GM18868 (cell line): ENCODE results near the gene SPATS2.

Experiments
- ATAC-seq: cut with Tn5 transposase; IDR thresholded peaks from one replicate; pipeline ENCODE4 v1.9.1; 2021; ENCODE audit warnings: mild to moderate bottlenecking, moderate library complexity; ENCODE audit not compliant: unreplicated experiment

The SPATS2 gene

GRCh38 chr12:49461221-49461620 lies 94.0 kb downstream of the SPATS2 start:
- no peak for ATAC-seq

DNA sequence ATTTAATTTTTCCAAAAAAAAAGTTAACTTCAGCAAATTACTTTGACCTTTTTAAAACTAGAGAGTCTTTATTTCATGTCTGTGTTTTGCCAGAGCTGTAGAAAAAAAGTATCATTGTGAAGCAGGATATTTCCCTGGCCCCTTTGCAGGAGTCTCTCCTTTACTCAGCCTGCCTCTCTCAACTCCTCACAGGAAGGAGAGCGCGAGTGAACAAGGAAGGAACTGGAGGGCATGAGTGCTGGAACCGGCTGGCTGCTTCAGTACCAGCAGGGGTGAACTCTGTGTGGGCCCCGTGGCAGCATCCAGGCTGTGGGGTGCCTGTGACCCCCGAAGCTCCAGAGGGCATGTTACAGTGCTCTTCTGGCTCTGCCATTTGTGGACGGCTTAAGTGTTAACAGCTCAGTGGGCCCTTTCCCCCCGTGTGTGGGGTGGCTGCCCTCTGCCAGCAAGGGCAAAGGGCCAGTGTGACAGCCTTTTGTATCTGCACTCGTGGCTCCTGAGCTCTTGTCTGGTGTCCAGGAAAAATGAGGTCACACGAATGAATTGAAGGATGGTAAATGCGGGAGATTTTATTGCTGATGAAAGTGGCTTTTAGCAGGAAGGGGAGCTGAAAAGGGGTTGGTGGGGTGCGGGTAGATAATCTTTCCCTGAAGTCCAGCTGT lies 95.0 kb downstream of the SPATS2 start:
- ATAC-seq = no peak

- ATAC-seq = no peak
These were observed 97.9 kb downstream of the SPATS2 start for GRCh38 chr12:49465132-49465531.

DNA sequence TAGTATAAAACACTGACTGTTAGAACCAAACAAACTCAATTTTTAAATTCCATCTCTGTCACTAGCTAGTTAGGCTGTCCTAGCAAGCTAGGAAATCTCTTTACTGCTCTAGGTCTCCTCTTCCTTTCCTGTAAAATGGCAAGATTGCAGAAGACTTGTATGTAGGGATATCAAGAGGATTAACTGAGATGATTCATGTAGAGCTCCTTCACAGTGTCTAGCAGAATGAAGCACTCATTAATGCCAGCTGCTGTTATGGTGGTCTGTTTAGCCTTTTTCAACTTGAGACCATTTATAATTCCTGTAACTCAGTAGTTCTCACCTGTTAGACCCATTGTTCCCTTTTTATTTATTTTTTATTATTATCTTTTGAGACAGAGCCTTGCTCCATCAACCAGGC lies 103.7 kb downstream of the SPATS2 start:
- no peak for ATAC-seq

GRCh38 chr12:49471557-49471956 lies 104.3 kb downstream of the SPATS2 start:
- no peak for ATAC-seq

DNA sequence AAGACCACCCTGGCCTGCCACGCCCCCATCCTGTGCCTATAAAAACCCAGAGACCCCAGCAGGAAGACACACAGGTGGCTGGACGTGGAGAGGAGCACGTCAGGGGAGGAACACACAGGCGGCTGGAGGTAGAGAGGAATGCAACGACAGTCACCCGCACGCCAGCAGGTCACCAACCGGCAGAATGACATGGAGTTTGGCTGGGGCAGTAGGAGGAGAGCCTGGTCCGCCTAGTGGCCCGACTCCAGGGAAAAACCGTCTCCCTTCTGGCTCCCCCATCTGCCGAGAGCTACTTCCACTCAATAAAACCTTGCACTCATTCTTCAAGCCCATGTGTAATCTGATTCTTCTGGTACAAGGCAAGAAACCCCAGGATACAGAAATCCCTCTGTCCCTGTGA lies 108.8 kb downstream of the SPATS2 start:
- no peak for ATAC-seq

DNA sequence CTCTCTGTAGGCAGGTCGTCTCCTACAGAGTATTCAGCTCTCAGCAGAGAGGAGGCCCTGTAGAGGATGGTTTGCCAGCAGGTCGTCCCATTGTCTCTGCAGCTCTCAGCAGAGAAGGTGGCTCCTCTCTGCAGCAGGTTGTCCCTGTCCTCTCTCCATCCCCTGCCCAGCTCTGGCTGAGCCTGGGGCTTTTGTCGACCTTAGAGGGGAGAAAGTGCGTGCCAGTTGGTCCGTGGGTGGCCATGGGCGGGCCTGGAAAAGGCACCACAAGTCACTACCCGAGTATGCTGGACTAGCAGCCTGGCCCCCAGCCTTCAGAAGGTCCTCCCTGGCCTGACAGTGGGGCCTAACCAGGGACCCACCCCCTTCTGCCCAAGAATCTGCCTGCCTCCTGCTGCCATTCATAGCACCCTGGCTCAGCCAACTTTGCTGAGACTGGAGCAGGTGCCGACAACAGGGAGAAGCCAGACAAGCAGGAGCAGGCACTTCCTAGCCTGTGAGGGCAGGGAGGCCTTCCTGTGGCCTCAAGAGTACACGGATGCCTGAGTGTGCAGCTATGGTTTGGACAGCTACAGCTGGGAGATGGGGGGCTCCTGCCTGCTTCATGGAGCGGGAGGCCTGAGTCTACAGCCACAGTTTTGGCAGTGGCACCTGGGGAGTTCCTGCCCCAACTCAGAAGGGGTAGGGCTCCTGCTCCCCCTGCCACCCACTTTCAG lies 111.8 kb downstream of the SPATS2 start:
- ATAC-seq = no peak

GRCh38 chr12:49482095-49483051 lies 115.1 kb downstream of the SPATS2 start:
- no peak for ATAC-seq

DNA sequence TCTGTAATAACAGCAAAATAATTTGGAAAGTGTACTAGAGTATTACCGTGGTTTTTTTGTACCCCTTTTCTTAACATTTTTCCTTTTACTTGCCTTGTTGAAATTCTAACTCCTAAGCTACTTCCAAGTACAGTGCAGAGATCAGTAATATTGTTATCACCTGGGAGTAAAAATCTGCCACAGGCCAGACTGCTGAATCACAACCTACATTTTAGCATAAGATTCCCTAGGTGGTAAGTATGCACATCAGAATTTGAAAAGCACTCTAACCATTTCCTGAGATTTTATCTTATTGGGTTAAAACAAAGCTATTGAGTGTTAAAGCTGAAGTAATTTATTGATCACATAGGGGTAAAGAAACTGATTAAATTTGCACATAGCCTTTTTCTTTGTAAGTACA lies 116.4 kb downstream of the SPATS2 start:
- ATAC-seq = no peak

- ATAC-seq = no peak
These were observed 120.3 kb downstream of the SPATS2 start for GRCh38 chr12:49487605-49488004.

DNA sequence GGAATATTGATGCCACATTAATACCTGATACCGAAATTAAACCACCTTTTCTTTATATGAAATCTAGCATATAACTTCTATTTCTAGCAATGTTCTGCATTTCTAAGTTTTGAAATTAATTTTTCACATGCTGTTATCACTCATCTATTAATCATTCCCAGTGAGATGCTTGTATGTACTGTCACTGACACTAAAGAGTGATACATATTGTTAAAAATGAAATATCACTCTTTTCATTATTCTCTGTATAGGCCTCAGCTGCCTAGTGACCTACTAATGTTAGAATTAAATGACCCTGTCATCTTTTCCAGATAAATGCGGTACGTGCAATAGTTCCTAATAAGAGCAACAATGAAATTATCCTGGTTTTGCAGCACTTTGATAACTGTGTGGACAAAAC lies 121.9 kb downstream of the SPATS2 start:
- no peak for ATAC-seq

DNA sequence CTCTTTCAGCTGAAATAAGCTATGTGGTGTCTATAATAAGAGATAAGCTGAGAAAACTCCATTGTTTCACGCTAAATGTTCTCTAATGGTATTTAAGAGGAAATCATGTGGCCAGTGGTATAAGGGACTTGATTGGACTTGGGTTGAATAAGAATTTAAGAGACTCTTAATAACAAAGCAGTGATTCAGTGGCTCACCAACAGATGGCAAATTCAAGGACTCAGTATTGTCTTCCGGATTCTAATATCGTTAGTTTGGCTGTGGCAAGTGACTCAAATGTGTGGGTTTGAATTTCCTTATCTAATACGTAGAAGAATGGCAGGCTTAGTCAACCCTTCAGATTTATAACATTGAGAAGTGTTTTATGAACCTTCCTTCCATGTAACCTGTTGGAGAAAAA lies 122.5 kb downstream of the SPATS2 start:
- no peak for ATAC-seq

DNA sequence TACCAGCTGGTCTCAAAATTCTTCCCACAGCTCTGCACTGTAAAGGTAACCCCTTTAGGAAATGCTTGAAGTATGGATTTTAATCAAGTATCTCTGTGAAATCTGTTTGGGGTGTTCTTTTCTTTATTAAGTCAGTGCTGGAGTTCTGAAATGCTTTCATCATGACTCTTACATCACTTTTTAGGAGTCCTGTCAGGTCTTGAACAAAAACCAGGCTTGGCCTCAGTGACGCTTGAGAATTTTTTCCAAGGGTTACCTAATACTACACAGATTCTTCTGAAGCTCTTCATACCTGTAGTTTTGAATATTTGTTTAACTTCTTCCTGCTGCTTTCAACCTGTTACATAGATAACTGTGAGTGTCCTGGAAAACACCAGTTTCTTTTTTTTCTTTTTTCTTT lies 124.6 kb downstream of the SPATS2 start:
- ATAC-seq = no peak

- ATAC-seq = no peak
These were observed 126.6 kb downstream of the SPATS2 start for GRCh38 chr12:49493900-49494299.

DNA sequence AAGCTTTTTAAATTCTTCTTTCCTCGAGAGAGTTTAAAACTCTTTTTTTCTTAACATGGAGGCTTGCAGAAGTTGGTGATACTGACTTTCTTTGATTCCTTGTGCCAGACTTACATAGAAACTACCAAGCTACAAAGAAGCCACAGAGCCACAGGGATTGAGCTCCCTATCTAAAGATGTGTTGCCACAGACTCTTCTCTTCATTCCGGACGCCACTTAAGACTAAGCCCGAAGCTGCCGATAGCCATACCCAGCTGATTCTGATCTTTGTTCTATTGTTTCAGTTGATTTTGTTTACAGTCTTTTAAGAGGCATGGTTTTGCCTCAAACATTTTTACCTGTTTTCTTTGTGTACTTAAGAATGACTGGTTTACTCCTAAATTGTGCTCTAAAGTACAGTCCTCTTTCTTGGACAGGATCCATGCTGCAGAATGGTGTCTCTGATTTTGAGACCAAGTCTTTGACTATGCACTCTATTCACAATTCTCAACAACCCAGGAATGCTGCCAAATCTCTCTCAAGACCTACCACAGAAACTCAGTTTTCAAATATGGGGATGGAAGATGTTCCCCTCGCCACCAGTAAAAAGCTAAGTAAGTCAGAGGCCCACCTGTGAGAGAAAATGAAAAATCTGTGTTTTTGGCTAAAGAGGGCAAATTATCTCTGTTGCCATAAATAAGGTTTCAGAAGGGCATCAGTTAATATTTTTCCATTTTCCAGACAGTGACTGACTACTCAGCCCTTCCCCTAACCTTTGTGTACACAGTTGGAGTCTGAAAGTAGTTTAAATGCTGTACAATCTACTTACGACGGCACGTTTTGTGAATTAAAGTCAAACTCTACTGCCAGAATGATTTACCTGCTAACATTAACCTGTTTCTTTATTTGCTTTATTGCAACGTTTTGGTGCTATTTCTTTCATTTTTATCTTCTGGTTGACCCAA lies 129.4 kb downstream of the SPATS2 start:
- ATAC-seq = no peak

GRCh38 chr12:49501895-49502294 lies 134.6 kb downstream of the SPATS2 start:
- no peak for ATAC-seq

DNA sequence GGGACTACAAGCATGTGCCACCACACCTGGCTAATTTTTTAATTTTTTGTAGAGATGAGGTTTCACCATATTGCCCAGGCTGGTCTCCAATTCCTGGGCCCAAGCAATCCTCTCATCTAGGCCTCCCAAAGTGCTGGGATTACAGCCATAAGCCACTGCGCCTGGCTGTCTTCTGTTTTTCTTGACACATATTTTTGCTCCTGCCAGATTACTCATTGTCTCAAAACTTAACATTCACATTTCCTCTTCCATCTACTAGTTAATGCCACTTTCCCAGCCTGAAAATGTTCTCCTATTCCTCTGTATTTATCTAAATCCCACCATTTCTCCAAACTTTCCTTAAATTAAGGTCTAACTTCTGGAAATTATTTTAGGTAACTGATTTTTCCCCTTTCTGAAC lies 135.3 kb downstream of the SPATS2 start:
- no peak for ATAC-seq

DNA sequence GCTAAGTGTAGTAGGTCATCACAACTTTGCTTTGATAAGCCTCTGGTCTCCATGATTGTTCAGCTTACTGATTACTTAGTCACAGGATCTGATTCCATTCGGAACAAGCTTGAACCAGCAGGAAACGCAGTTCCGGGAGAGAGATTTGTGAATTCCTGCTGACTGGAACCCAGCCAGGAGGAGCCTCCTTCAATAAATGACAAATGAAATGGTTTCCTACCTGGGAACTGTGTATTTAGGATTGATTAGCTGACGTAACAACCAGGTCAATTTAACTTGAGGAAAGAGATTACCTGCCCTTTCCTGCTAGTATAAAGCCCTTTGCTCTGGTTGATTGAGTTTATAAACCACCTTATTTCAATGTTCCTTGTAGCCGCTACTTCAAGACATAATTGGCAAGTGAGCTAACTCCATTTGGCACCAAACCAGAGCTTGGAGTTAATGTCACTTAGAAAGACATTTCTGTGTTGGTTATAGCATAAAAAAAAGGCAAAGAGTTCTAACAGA lies 136.5 kb downstream of the SPATS2 start:
- ATAC-seq = no peak

DNA sequence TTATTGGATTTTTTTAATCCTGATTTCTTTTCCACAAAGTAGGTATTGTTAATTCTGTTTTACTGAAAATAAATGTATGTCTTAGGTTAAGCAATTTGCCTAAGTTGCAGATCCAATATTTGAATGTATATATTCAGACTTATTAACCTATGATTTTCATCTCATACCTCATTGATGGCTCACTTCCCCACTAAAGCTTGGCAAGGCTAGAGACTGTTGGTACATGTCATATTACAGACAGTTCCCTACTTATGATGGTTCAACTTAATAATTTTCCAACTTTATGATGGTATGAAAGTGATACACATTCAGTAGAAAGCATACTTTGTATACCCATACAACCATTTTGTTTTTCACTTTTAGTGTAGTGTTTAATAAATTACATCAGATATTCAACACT lies 138.4 kb downstream of the SPATS2 start:
- no peak for ATAC-seq

- no peak for ATAC-seq
These were observed 139.9 kb downstream of the SPATS2 start for GRCh38 chr12:49507139-49507538.
